GM18517 (cell line): ENCODE measurements around the gene ALG1.
"Not testable (repeated sequence)": the region's sequence is repeated elsewhere in the genome, so short reads cannot be mapped to it uniquely, and the experiment has no call there.

Experiments used
- ATAC-seq: cut with Tn5 transposase; IDR thresholded peaks from one replicate; pipeline ENCODE4 v1.9.1; 2021; ENCODE audit warnings: mild to moderate bottlenecking, moderate library complexity; ENCODE audit not compliant: unreplicated experiment

The ALG1 gene

GRCh38 chr16:5044581-5044980 is 27.1 kb upstream of the ALG1 start:
- ATAC-seq = not testable (repeated sequence)

- no peak for ATAC-seq
These were observed 26.0 kb upstream of the ALG1 start for GRCh38 chr16:5045499-5046115.

- ATAC-seq = no peak
These were observed 24.7 kb upstream of the ALG1 start for GRCh38 chr16:5046914-5047313.

- ATAC-seq = no peak
These were observed 16.5 kb upstream of the ALG1 start for GRCh38 chr16:5054876-5055865.

GRCh38 chr16:5056352-5056751 is 15.3 kb upstream of the ALG1 start:
- ATAC-seq = no peak

- no peak for ATAC-seq
These were observed 13.2 kb upstream of the ALG1 start for GRCh38 chr16:5058476-5058875.

- ATAC-seq = no peak
These were observed 12.1 kb upstream of the ALG1 start for GRCh38 chr16:5059386-5060072.

- no peak for ATAC-seq
These were observed 11.5 kb upstream of the ALG1 start for GRCh38 chr16:5060073-5060641.

GRCh38 chr16:5062051-5062450 is 9.6 kb upstream of the ALG1 start:
- no peak for ATAC-seq

- ATAC-seq = no peak
These were observed 8.6 kb upstream of the ALG1 start for GRCh38 chr16:5062790-5063765.

- ATAC-seq = no peak
These were observed 6.7 kb upstream of the ALG1 start for GRCh38 chr16:5064915-5065314.

GRCh38 chr16:5065326-5065725 is 6.3 kb upstream of the ALG1 start:
- no peak for ATAC-seq

GRCh38 chr16:5065813-5066212 is 5.8 kb upstream of the ALG1 start, which contains the start of gene C16orf89:
C16orf89 (minus strand) TSS chr16:5065956; CDS start chr16:5065908, 48 bp downstream.
- no peak for ATAC-seq

GRCh38 chr16:5066511-5066910 is 5.1 kb upstream of the ALG1 start:
- ATAC-seq = no peak

- ATAC-seq = no peak
These were observed 2.6 kb upstream of the ALG1 start for GRCh38 chr16:5069048-5069447.

- ATAC-seq = no peak
These were observed 1.8 kb upstream of the ALG1 start for GRCh38 chr16:5069854-5070253.

GRCh38 chr16:5070431-5071186 is 1.0 kb upstream of the ALG1 start:
- no peak for ATAC-seq

- ATAC-seq = no peak
These were observed 332 bp upstream of the ALG1 start for GRCh38 chr16:5071341-5071680.
